HG03571 (cell line): ENCODE data around the gene C1R.
"Not testable (repeated sequence)": the region's sequence is repeated elsewhere in the genome, so short reads cannot be mapped to it uniquely, and the experiment has no call there.

ENCODE experiments used
- ATAC-seq: cut with Tn5 transposase; IDR thresholded peaks from one replicate; pipeline ENCODE4 v1.9.1; 2021; ENCODE audit not compliant: unreplicated experiment

C1R gene

DNA sequence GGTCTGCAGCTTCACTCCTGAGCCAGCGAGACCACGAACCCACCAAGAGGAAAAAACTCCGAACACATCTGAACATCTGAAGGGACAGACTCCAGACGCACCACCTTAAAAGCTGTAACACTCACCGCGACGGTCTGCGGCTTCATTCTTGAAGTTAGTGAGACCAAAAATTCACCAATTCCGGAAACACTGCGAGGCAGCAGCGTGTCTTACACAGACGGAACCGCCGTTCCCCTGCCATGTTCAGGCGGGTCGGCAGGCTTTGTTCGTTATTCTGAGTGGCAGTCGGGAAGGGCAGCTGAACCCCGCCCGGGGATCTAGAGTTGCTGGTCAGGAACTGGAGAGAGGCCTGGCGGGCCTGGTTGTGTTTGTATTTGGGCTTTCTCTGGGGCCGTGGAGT lies 53.7 kb downstream of the C1R start:
- no peak for ATAC-seq

DNA sequence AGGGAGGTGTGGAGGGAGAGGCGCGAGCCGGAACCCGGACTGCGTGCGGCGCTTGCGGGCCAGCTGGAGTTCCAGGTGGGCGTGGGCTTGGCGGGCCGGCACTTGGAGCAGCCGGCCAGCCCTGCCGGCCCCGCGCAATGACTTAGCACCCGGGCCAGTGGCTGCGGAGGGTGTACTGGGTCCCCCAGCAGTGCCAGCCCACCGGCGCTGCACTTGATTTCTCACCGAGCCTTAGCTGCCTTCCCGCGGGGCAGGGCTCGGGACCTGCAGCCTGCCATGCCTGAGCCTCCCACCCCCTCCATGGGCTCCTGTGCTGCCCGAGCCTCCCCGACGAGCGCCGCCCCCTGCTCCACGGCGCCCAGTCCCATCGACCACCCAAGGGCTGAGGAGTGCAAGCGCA lies 54.8 kb downstream of the C1R start:
- ATAC-seq = not testable (repeated sequence)

DNA sequence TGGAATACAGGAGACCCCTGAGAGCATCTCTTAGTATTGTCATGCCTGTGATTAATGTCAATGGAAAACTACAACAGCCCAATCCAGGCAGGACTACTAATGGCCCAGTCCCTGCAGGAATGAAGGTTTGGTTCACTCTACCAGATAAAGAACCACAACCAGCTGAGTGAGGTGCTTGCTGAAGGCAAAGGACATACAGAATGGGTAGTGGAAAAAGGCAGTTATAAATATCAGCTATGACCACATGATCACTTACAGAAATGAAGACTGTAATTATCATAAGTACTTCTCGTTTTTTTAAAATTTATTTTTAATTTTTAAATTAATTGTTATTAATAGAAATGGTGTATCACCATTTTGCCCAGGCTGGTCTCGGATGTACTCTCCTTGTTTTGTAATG lies 56.8 kb downstream of the C1R start:
- no peak for ATAC-seq

DNA sequence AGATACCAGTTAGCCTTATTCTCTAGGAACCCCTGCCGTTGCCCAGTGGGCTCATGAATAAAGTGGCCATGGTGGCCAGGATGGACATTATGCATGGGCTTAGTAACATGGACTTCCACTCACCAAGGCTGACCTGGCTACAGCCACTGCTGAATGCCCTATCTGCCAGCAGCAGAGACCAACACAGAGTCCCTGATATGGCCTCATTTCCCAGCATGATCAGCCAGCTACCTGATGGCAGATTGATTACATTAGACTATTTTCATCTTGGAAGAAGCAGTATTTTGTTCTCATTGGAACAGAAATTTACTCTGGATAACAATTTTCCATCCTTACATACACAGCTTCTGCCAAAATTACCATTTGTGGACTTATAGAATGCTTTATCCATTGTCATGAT lies 57.8 kb downstream of the C1R start:
- no peak for ATAC-seq

DNA sequence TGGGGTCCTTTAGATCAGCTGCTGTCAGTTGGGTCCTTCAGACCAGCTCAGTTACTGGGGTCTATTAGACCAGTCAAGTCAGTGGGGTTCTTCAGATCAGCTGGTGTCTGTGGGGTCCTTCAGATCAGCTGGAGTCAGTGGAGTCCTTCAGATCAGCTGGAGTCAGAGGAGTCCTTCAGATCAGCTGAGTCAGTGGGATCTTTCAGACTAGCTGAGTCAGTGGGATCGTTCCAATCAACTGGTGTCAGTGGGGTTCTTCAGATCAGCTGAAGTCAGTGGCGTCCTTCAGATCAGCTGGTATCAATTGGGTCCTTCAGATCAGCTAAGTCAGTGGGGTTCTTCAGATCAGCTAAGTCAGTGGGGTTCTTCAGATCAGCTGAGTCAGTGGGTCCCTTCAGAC lies 59.3 kb downstream of the C1R start:
- ATAC-seq = no peak

DNA sequence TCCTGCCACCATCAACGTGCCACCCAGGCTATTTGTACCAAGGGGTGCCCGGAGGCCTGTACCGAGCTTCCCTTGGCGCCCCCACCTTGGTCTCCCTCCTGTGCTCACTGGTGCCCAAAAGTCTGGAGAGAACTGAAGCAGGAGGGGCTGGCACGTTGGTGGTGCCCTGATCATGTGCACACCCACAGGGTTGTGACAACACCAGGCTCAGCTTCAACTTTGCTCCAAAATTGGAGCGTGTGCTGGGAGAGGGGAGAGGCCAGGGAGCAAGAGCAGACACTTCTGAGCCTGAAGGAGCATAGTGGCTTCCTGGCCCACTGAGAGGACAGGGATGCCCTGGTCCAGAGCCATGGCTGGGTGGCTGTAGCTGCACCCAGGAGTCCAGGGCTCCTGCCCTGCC lies 60.9 kb downstream of the C1R start:
- ATAC-seq = no peak
